ENCODE data around the gene MED20. TPM values are rescaled to one million over a fixed set of nuclear protein-coding genes. Genes with fewer than 3 reads are reported as not detected.
"Not testable (repeated sequence)": the region's sequence is repeated elsewhere in the genome, so short reads cannot be mapped to it uniquely, and the experiment has no call there.

The MED20 gene
- total RNA-seq, 2 experiments from 2014 or later = 18.5 to 21.4 TPM

- Mint-ChIP-seq H3K36me3 (peaks cover 15% of the 10 kb centered on the region), H3K4me1 (peaks cover 27% of the 10 kb centered on the region), H3K9me3 (no peaks in the 10 kb centered on the region), H3K27ac (peak overlapping the region; percentile 58), H3K4me3 (no peak overlapping the region), H3K27me3 (no peaks in the 10 kb centered on the region)
- ATAC-seq (ENCODE audit: low read depth) = no peak
- POLR2A ChIA-PET = interaction anchor here (0.6 kb wide), 1 partner anchor 82 kb away, joined by 4 read pairs; no protein-coding TSS in a partner anchor
- DNase-seq = no peak
Measured at GRCh38 chr6:41957117-41957516, 36.2 kb upstream of the MED20 start.

- H3K27ac Mint-ChIP-seq = no peak overlapping the region
- no peaks in the 10 kb centered on the region for H3K27me3 Mint-ChIP-seq
- H3K4me1 Mint-ChIP-seq = peaks cover 21% of the 10 kb centered on the region
- no peak for DNase-seq
- POLR2A ChIA-PET = interaction anchor here (0.6 kb wide), 2 partner anchors 9 to 47 kb away, joined by 3 read pairs; no protein-coding TSS in a partner anchor
- no peaks in the 10 kb centered on the region for H3K9me3 Mint-ChIP-seq
- H3K36me3 Mint-ChIP-seq = peaks cover 10% of the 10 kb centered on the region
- no peak for ATAC-seq (ENCODE audit: low read depth)
- no peak overlapping the region for H3K4me3 Mint-ChIP-seq
Measured at GRCh38 chr6:41955412-41955811, 34.5 kb upstream of the MED20 start.

- no peak overlapping the region for H3K27ac Mint-ChIP-seq
- POLR2A ChIA-PET = interaction anchor here (0.6 kb wide), 1 partner anchor 48 kb away, joined by 3 read pairs; no protein-coding TSS in a partner anchor
Measured at GRCh38 chr6:41954668-41955067, 33.7 kb upstream of the MED20 start.

GRCh38 chr6:41947581-41948220 lies 26.8 kb upstream of the MED20 start:
- no peaks in the 10 kb centered on the region for H3K9me3 Mint-ChIP-seq
- H3K27ac Mint-ChIP-seq = peak overlapping the region; percentile 2
- POLR2A ChIA-PET = interaction anchor here (0.6 to 0.7 kb wide), 2 partner anchors 51 to 522 kb away, joined by 3 to 6 read pairs; no protein-coding TSS in a partner anchor
- H3K4me3 Mint-ChIP-seq = no peak overlapping the region
- H3K36me3 Mint-ChIP-seq = peaks cover 8% of the 10 kb centered on the region
- ATAC-seq (ENCODE audit: low read depth) (no peak), DNase-seq (no peak)
- H3K4me1 Mint-ChIP-seq = peaks cover 28% of the 10 kb centered on the region
- no peaks in the 10 kb centered on the region for H3K27me3 Mint-ChIP-seq

More at GRCh38 chr6:41954668-41955067, 33.7 kb upstream of the MED20 start:
- no peaks in the 10 kb centered on the region for H3K27me3 Mint-ChIP-seq
- peaks cover 12% of the 10 kb centered on the region for H3K36me3 Mint-ChIP-seq
- no peak for DNase-seq
- no peak for ATAC-seq (ENCODE audit: low read depth)
- H3K4me3 Mint-ChIP-seq = no peak overlapping the region
- no peaks in the 10 kb centered on the region for H3K9me3 Mint-ChIP-seq
- peaks cover 21% of the 10 kb centered on the region for H3K4me1 Mint-ChIP-seq

GRCh38 chr6:41943456-41943855 lies 22.5 kb upstream of the MED20 start:
- Mint-ChIP-seq H3K4me3 (no peak overlapping the region), H3K27me3 (no peaks in the 10 kb centered on the region), H3K9me3 (no peaks in the 10 kb centered on the region), H3K36me3 (peaks cover 29% of the 10 kb centered on the region), H3K27ac (no peak overlapping the region), H3K4me1 (peaks cover 32% of the 10 kb centered on the region)
- POLR2A ChIA-PET = interaction anchor here (1.0 to 20.2 kb wide), 5 partner anchors 22 to 98 kb away, joined by 3 to 556 read pairs (median 6); partner anchors contain the start of genes BYSL, MED20 and TAF8
- no peak for DNase-seq
- ATAC-seq (ENCODE audit: low read depth) = no peak

- not testable (repeated sequence) for H3K27ac Mint-ChIP-seq; H3K9me3 Mint-ChIP-seq; DNase-seq; H3K27me3 Mint-ChIP-seq; ATAC-seq (ENCODE audit: low read depth)
- H3K36me3 Mint-ChIP-seq = peaks cover 30% of the 10 kb centered on the region
- H3K4me3 Mint-ChIP-seq = peak overlapping the region; percentile 100
- POLR2A ChIA-PET = interaction anchor here (0.8 to 20.2 kb wide), 8 partner anchors 21 to 98 kb away, joined by 3 to 556 read pairs (median 3); partner anchors contain the start of gene TAF8
- peaks cover 35% of the 10 kb centered on the region for H3K4me1 Mint-ChIP-seq
Measured at GRCh38 chr6:41942882-41943281, 21.9 kb upstream of the MED20 start.

- POLR2A ChIA-PET = interaction anchor here (0.5 to 20.2 kb wide), 13 partner anchors 9 to 155 kb away, joined by 3 to 556 read pairs (median 3); partner anchors contain the start of genes TAF8 and TOMM6
- Mint-ChIP-seq H3K36me3 (peaks cover 33% of the 10 kb centered on the region), H3K4me1 (peaks cover 35% of the 10 kb centered on the region), H3K27me3 (no peaks in the 10 kb centered on the region), H3K9me3 (no peaks in the 10 kb centered on the region), H3K4me3 (peak overlapping the region; percentile 100), H3K27ac (peak overlapping the region; percentile 88)
- ATAC-seq (ENCODE audit: low read depth) (peak; percentile 12), DNase-seq (no peak)
Measured at GRCh38 chr6:41942067-41942851, 21.3 kb upstream of the MED20 start.

GRCh38 chr6:41941280-41942066 lies 20.5 kb upstream of the MED20 start, which contains the start of gene CCND3:
Gene CCND3, minus strand, starts transcription at chr6:41941808. Its CDS starts 159 bp downstream, at chr6:41941649.
- DNase-seq (peak; percentile 95), ATAC-seq (ENCODE audit: low read depth) (peak; percentile 75)
- H3K9me3 Mint-ChIP-seq = no peaks in the 10 kb centered on the region
- no peaks in the 10 kb centered on the region for H3K27me3 Mint-ChIP-seq
- peak within 1 kb of the TSS; percentile 94 for H3K27ac Mint-ChIP-seq
- peaks cover 42% of the 10 kb centered on the region for H3K4me1 Mint-ChIP-seq
- peaks cover 39% of the 10 kb centered on the region for H3K36me3 Mint-ChIP-seq
- POLR2A ChIA-PET = interaction anchor here (0.5 to 20.2 kb wide), 13 partner anchors 8 to 154 kb away, joined by 3 to 556 read pairs (median 5); partner anchors contain the start of genes BYSL, MED20, TAF8 and TOMM6
- peak within 1 kb of the TSS; percentile 100 for H3K4me3 Mint-ChIP-seq

- ATAC-seq (ENCODE audit: low read depth) = no peak
- POLR2A ChIA-PET = interaction anchor here (1.0 to 20.2 kb wide), 11 partner anchors 16 to 153 kb away, joined by 3 to 556 read pairs (median 9); partner anchors contain the start of genes BYSL, MED20, TAF8 and TOMM6
Measured at GRCh38 chr6:41940759-41941279, 19.9 kb upstream of the MED20 start.

GRCh38 chr6:41939848-41940758 lies 19.2 kb upstream of the MED20 start:
- peak overlapping the region; percentile 94 for H3K27ac Mint-ChIP-seq
- H3K4me1 Mint-ChIP-seq = peaks cover 46% of the 10 kb centered on the region
- H3K36me3 Mint-ChIP-seq = peaks cover 49% of the 10 kb centered on the region
- no peaks in the 10 kb centered on the region for H3K27me3 Mint-ChIP-seq
- ATAC-seq (ENCODE audit: low read depth) = peak; percentile 27
- peak overlapping the region; percentile 100 for H3K4me3 Mint-ChIP-seq
- POLR2A ChIA-PET = interaction anchor here (0.8 to 20.2 kb wide), 12 partner anchors 11 to 206 kb away, joined by 3 to 556 read pairs (median 6); partner anchors contain the start of genes BYSL, MED20, TAF8 and TOMM6
- peak; percentile 67 for DNase-seq
- H3K9me3 Mint-ChIP-seq = no peaks in the 10 kb centered on the region

More at GRCh38 chr6:41940759-41941279, 19.9 kb upstream of the MED20 start:
- H3K4me1 Mint-ChIP-seq = peaks cover 43% of the 10 kb centered on the region
- peaks cover 44% of the 10 kb centered on the region for H3K36me3 Mint-ChIP-seq
- peak overlapping the region; percentile 100 for H3K4me3 Mint-ChIP-seq
- H3K9me3 Mint-ChIP-seq = no peaks in the 10 kb centered on the region
- DNase-seq = peak; percentile 76
- H3K27me3 Mint-ChIP-seq = no peaks in the 10 kb centered on the region
- peak overlapping the region; percentile 94 for H3K27ac Mint-ChIP-seq

- H3K36me3 Mint-ChIP-seq = peaks cover 57% of the 10 kb centered on the region
- H3K4me1 Mint-ChIP-seq = peaks cover 48% of the 10 kb centered on the region
- H3K27ac Mint-ChIP-seq = peak overlapping the region; percentile 94
- peak; percentile 59 for DNase-seq
- H3K27me3 Mint-ChIP-seq = no peaks in the 10 kb centered on the region
- ATAC-seq (ENCODE audit: low read depth) = no peak
- POLR2A ChIA-PET = interaction anchor here (0.6 to 20.2 kb wide), 15 partner anchors 11 to 205 kb away, joined by 3 to 556 read pairs (median 4); partner anchors contain the start of genes BYSL, MED20, TAF8 and TOMM6
- H3K9me3 Mint-ChIP-seq = no peaks in the 10 kb centered on the region
- peak overlapping the region; percentile 100 for H3K4me3 Mint-ChIP-seq
Measured at GRCh38 chr6:41939176-41939847, 18.4 kb upstream of the MED20 start.
